IPS DF 19.7 (cell line): Measurements from ENCODE around the gene SLC35G3.
A peak's percentile ranks its signal among the peaks of the same experiment; 100 is the strongest.
"Not testable (repeated sequence)": the region's sequence is repeated elsewhere in the genome, so short reads cannot be mapped to it uniquely, and the experiment has no call there.

Experiments
- DNase-seq: peaks from one replicate; pipeline ENCODE4 v3.0.0-alpha.2; 2013; ENCODE audit warnings: low read depth, low spot score

Gene SLC35G3

DNA sequence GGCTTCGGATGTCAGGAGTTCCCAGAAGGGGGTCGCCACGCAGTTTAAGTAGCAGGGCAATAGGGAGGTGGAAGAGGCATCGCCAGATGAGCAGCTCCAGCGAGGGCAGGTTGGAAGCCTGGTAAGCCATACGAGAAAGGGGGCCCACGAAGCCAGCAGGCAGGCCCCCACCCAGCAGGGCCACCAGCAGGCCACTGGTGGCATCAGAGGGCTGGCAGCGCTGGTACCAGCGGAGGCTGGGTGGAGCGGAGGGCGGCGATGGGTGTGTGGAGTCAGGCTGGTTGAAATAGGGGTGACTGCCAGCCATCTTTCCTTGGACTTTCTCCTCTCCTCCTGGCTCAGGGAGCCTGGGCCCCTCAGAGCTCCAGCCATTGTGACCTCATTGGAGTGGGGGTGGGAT, at the start of gene SLC35G3:
TSS of gene SLC35G3 (minus strand) at position 393 of the 400 bp plus-strand sequence. CDS start at position 307, 86 bp downstream.
- not testable (repeated sequence) for DNase-seq

DNA sequence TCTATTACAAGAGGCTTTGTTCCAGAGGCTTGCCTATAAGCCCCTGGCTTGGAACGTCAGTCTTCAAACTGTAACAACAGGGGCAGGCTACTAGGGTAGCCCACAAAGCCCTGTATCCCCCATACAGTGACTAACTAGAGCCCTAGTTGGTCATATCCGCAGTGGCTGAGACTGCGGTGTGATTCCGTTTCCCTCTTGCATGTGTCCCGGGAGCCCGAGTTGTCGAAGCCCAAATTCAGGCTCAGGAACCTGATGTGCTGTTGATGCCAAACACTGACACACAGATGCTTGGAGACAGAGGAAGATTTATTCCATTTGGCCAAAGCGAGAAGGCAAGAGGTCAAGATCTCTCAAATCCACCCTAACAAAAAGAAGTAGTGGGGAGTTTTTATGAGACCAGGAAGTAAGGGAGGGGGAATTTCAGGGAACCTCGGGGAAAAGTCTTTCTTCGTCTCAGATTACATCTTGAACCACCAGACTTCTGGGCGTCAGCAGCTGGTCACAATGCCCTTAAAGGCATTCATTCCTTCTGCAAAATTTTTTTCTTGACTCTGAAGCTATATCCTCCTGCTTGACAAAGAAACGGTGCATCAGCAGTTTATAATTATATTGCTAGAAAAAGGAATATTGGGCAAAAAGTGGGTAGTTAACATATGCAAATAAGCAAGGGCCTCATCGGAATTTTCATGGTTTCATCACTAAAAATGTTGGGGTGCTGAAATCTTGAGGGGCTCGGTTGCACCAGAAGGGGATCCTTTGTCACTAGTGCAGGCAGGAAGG, 49.6 kb upstream of the SLC35G3 start:
- no peak for DNase-seq

DNA sequence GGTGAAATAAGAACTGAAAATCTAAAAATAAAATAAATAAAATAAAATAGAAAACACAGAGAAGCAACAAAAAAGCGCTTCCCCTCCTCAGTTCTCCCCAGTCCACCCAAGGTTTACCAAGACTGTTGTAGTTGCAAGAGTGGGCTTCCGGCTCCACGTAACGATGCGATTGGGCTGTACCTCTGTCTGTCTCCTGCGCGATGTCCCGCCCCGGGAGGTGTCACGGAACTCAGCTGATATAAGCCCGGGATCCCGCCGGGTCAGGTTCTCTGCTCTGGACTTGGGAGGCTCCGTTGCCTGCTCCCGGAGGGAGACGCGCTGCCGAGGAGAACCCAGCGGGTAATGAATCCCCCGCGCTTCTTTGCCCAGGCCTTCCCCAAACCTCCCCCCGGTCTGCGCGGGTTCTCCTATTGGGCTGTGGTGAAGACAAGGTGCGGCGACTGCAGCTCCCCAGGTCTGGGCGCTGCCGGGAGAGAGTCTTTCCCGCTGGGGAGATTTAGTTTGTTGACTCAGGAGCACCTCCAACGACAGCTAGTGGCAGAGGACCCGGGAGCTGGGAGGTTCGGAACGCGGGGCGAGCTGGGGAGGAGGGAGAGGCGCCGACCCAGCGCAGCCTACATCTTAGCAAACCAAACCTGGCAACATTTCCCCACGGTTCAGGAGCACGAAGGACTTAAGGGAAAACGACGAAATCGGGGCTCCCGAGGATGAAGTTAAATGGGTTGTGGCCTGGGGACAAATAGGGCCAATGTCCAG, 48.8 kb upstream of the SLC35G3 start, which contains the start of gene SLFN5:
TSS of gene SLFN5 (plus strand) at position 268 of the 756 bp plus-strand sequence. CDS start 15,619 bp downstream, outside the sequence.
- peak; percentile 45 for DNase-seq

GRCh38 chr17:35242158-35242804, 48.1 kb upstream of the SLC35G3 start:
- DNase-seq, result peak; percentile 61

GRCh38 chr17:35241520-35241919, 47.3 kb upstream of the SLC35G3 start:
- DNase-seq, result no peak

DNA sequence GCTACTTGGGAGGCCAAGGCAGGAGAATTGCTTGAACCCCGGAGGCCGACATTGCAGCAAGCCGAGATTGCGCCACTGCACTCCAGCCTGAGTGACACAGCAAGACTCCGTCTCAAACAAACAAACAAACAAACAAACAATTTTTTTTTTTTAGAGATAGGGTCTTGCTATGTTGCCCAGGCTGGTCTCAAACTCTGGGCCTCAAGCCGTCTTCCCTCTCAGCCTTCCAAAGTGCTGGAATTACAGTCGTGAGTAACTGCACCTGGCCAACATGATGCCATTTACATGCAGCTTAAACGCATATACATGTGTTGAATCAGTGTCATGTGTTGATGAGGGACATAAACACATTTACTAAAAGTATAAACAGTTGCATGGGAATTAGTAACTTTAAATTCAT, 46.7 kb upstream of the SLC35G3 start:
- no peak for DNase-seq

DNA sequence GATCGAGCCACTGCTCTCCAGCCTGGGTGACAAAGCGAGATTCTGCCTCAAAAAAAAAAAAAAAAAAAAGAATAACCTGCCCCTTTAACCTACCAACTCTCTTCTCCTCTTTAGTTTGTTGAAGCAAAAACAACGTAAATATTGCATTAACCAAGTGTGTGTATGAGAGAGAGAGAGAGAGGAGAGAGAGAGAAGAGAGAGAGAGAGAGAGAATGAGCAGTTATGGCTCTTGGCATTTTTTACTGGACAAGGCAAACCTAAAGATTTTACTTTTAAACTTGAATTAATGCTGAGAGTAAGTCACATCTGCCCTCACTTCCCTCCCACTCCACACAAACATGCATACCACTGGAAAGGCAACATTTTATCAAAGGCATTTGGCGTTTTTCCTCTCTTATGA, 45.6 kb upstream of the SLC35G3 start:
- no peak for DNase-seq

DNA sequence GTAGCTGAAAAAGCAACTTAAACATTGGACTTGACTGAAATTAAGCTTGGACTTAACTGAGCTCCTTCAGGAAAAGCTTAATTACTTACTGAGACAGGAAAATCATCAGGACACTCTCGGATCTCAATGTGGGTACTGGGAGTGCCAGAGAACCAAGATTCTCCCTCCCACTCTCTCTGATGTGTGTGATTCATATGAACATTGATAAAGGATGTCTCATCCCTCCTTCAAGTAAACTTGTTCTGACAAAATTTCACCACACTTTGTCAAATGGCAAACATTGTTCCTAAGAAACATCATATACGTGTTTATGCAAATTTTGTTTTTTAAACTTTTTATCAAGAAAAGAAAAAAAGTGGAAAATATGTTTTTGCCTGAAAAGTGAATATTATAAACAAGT, 44.6 kb upstream of the SLC35G3 start:
- DNase-seq, result no peak

GRCh38 chr17:35236821-35237220, 42.6 kb upstream of the SLC35G3 start:
- DNase-seq, result no peak

DNA sequence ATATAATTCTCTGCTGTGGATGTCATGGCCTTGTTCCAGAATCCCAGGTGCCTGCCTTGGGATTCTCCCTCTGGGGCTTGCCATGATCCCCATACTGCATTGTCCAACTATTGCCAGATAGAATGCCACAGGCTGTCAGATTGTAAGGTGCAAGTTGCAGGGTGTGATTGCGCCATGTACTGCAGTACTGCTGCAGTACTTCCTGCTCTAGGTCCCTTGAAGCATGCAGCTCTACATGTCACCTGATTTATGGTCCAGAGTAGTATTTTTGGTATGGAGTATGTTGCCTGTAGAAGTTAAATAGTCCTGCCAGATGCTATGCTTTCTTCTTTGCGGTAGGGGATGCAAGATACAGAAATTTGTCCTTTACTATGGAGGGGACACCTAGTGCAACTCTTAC, 41.7 kb upstream of the SLC35G3 start:
- DNase-seq, result no peak

GRCh38 chr17:35235289-35235688, 41.1 kb upstream of the SLC35G3 start:
- no peak for DNase-seq

GRCh38 chr17:35234315-35234714, 40.1 kb upstream of the SLC35G3 start:
- not testable (repeated sequence) for DNase-seq

DNA sequence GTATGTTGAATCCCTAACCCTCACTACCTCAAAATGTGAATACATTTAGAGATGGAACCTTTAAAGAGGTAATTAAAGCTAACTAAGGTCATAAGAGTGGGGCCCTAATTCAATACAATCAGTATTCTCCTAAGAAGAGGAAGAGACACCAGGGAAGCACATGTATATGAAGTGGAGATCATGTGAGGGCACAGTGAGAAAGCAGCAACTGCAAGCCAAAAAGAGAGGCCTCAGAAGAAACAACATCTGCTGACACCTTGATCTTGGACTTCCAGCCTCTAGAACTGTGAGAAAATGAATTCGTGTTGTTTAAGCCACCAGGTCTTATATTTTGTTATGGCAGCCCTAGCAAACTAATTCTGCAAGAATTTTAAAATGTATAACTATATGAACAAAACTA, 35.4 kb upstream of the SLC35G3 start:
- DNase-seq, result no peak

- DNase-seq, result no peak
Observed at GRCh38 chr17:35227546-35227945, 33.4 kb upstream of the SLC35G3 start.

DNA sequence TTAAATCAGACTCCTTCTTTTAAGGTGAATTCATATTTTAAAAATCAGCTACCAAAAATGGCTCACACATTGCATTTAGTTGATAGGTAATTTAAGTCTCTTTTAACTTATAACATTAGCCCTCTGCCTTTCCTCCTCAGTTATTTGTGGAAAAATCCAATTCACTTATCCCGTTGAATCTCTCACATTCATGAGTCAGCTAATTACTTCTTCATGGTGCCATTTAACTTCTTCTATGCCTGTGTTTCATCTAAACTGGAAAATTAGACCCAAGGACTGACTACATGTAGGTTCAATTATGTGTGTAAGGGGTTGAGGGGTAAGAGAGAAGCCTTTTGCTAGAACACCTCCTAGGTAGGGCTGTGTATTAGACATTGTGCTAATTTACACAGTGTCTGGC, 30.2 kb upstream of the SLC35G3 start:
- no peak for DNase-seq

DNA sequence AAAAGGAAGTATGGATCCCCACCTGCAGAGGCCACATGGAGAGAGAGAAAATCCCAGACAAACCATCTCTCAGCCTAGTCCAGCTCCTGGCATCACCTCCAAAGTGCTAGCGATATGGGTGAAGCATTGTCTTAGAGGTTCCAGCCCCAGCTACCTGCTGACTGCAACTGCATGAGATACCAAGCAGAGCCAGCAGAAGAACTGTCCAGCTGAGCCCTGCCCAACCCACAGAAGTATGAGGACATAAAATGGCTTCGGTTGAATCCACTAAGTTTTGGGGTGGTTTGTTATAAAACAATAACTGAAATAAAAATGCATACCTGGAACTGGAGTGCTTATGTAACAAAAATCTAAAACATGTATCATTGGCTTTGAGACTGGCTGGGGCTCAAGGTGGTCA, 28.3 kb upstream of the SLC35G3 start:
- no peak for DNase-seq

DNA sequence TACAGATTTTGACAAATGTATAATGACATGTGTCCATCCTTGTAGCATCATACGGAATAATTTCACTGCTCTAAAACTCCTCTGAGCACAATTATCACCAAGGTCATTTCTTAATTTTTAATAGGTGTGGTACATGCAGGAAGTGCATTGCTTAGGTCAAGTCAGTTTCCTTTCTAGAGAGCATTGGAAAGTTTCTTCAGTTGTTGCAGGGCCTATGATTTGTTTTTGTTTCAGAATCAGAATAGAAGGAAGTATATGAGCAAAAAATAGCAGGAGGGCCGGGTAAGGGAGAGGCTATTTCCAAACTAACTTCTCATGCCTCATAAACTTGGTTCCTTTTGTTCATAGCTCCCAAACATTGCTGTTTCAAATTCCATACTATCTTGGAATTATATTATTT, 24.7 kb upstream of the SLC35G3 start:
- no peak for DNase-seq

DNA sequence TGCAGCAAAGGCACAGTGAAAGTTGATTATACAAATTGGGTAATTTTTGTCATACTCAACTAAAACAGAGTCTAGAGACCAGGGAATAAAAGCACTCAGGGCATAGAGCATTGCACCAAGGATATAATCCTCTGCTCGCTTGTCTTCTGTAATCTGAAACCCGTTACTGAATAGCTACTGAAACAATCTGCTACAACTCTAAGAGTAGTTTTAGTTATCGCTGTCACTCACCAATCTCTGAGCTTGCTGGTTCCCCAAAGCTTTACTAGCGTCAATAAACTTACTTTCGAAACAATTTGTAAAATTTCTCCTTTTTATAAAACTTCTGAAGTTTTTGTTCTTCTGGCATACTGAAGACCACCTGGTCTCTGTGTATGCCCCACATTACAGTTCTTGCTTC, 22.9 kb upstream of the SLC35G3 start:
- DNase-seq, result no peak

DNA sequence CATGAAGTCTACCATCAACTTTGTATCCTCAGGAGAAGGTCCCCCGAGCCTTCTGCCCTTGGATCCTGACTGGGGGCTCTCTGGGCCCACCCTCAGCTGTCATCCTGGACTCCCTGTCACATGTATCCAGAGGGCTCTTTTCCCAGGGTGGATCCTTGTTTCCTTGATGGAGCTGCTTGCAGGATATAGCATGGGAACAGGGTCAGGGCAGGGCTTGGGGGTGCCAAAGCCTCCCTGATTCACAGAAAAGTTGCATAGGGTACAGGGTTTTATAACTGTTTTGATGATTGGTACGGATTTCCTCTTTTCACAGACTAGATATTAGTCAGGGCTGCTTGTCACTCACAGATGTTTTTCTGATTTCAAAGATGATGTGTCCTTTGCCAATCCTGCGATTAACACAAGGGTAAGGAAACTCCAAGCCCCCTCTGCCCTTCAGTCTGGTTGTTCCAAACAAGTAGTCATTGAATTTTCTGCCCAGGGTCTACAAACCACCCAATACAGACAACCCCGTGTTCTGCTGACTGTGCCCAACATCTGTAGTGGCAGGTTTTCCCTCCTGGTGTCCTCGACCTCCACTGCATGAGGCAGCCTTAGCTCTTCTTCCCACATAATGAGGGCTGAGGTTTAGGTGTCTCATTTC, 20.6 kb upstream of the SLC35G3 start:
- no peak for DNase-seq

- DNase-seq, result no peak
Observed at GRCh38 chr17:35214192-35214591, 20.0 kb upstream of the SLC35G3 start.

DNA sequence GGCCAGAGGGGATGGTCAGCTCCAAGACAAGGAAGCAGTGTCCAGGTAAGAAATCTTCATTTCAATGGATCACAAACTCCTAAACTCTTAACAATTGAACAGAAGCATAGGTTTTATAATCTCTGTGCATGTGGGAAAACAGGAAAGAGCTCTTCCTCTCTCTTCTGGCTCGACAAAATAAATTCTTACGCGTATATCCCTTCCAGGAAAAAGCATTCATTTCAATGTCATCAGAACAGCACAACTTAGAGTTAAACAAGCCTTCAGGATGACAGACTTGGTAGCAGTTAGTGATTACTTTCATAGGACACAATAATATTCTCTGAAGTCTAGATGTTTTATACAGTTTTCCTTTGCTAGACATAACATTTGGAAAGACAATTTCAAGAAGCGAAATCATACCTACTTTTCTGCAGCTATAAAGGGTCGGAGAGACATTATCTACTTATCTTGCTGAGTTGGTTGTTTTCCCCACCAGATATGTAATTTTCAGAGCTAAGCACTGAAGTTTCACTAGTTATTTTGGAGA, 19.3 kb upstream of the SLC35G3 start:
- no peak for DNase-seq

DNA sequence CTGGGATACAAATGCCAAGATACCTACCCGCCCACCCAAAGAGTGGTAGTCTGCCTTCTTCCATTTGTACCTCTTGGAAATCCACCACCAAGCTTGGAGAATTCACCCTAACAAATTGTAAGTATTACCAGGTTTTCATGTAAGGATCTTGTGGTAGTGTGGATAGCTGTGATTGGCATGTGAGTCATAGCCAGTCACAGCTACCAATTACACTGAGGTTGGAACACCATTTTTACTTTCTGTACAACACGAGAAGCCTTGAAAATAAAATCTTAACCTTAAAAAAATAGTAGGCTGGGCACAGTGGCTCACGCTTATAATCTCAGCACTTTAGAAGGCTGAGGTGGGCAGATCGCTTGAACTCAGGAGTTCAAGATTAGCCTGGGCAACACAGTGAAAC, 18.5 kb upstream of the SLC35G3 start:
- DNase-seq, result no peak
